Neural cell (in vitro differentiated cells): Measurements from ENCODE around the gene CDH4. TPM values are rescaled to one million over a fixed set of nuclear protein-coding genes. Genes with fewer than 3 reads are reported as not detected.

Experiments used
- H2AFZ ChIP-seq: fragments of 200-600, 300-800 bp; sonication (generic), shearing (Covaris generic); 2 replicates; pipeline ENCODE4 v1.6.0; 2014; ENCODE audit warnings: low read depth, mild to moderate bottlenecking, antibody characterized with exemption, low read length, moderate library complexity
- H3F3A ChIP-seq: fragments of 200-600 bp; shearing (Covaris generic); 2 replicates; pipeline ENCODE4 v1.6.1; 2016; ENCODE audit warnings: mild to moderate bottlenecking, moderate library complexity, mixed read lengths, antibody characterized with exemption, low read length; ENCODE audit not compliant: insufficient read depth, poor library complexity, severe bottlenecking
- H3K27ac ChIP-seq: fragments of 200-600, 300-800 bp; sonication (generic), shearing (Covaris generic); 2 replicates; pipeline ENCODE4 v1.5.1; 2014; ENCODE audit warnings: mild to moderate bottlenecking, low read length, moderate library complexity
- H3K27me3 ChIP-seq: fragments of 300-800, 200-600 bp; sonication (generic), shearing (Covaris generic); 2 replicates; pipeline ENCODE4 v1.6.0; 2014; ENCODE audit warnings: mild to moderate bottlenecking, low read depth, low read length, moderate library complexity; ENCODE audit not compliant: insufficient read depth
- H3K36me3 ChIP-seq: fragments of 300-800, 200-600 bp; sonication (generic), shearing (Covaris generic); 2 replicates; pipeline ENCODE4 v1.5.1; 2014; ENCODE audit warnings: mild to moderate bottlenecking, antibody characterized with exemption, low read length, moderate library complexity; ENCODE audit not compliant: insufficient read depth
- H3K4me2 ChIP-seq: fragments of 300-800, 200-600 bp; sonication (generic), shearing (Covaris generic); 2 replicates; pipeline ENCODE4 v1.6.0; 2014; ENCODE audit warnings: mild to moderate bottlenecking, low read length
- H3K4me3 ChIP-seq: fragments of 300-800, 200-600 bp; sonication (generic), shearing (Covaris generic); 2 replicates; pipeline ENCODE4 v1.5.1; 2014; ENCODE audit warnings: mild to moderate bottlenecking, low read length, moderate library complexity
- H3K79me2 ChIP-seq: fragments of 200-600 bp; shearing (Covaris generic); replicated peaks from 2 replicates; pipeline ENCODE4 v1.6.0; 2014; ENCODE audit warnings: mild to moderate bottlenecking, low read length, moderate library complexity; ENCODE audit not compliant: insufficient read depth
- H3K9ac ChIP-seq: fragments of 300-800, 200-600 bp; sonication (generic), shearing (Covaris generic); 2 replicates; pipeline ENCODE4 v1.6.1; 2016; ENCODE audit warnings: mild to moderate bottlenecking, low read length, mixed read lengths
- H3K9me2 ChIP-seq: fragments of 200-600 bp; shearing (Covaris generic); 2 replicates; pipeline ENCODE4 v1.6.1; 2016; ENCODE audit warnings: mild to moderate bottlenecking, low read length, mixed read lengths; ENCODE audit not compliant: insufficient read depth
- H3K9me3 ChIP-seq: fragments of 200-600, 300-800 bp; sonication (generic), shearing (Covaris generic); 2 replicates; pipeline ENCODE4 v1.6.1; 2016; ENCODE audit warnings: mild to moderate bottlenecking, mixed run types, low read length, moderate library complexity, mixed read lengths
- H4K20me1 ChIP-seq: fragments of 200-600 bp; shearing (Covaris generic); 2 replicates; pipeline ENCODE4 v1.6.1; 2016; ENCODE audit warnings: mild to moderate bottlenecking, mixed run types; ENCODE audit not compliant: insufficient read depth
- EP300 ChIP-seq: fragments of 450-650 bp; conservative IDR thresholded peaks from 2 replicates; pipeline ENCODE4 v1.6.1; 2014; ENCODE audit warnings: antibody characterized with exemption, mild to moderate bottlenecking, moderate library complexity; ENCODE audit not compliant: poor library complexity, severe bottlenecking
- EZH2 ChIP-seq: fragments of 200-600, 300-800 bp; shearing (Covaris generic), sonication (generic); IDR thresholded peaks from 2 replicates; pipeline ENCODE4 v1.6.1; 2014; ENCODE audit warnings: antibody characterized with exemption, low read length, borderline replicate concordance, mild to moderate bottlenecking; ENCODE audit not compliant: insufficient read depth, poor library complexity, severe bottlenecking
- MXI1 ChIP-seq: fragments of 450-650 bp; conservative IDR thresholded peaks from 2 replicates; pipeline ENCODE4 v1.6.1; 2014; ENCODE audit warnings: antibody characterized with exemption, mild to moderate bottlenecking; ENCODE audit not compliant: poor library complexity, severe bottlenecking
- POLR2AphosphoS5 ChIP-seq: IDR thresholded peaks from 2 replicates; pipeline ENCODE4 v1.6.1; 2012
- RAD21 ChIP-seq: fragments of 450-650 bp; conservative IDR thresholded peaks from 2 replicates; pipeline ENCODE4 v1.6.1; 2014; ENCODE audit warnings: antibody characterized with exemption, mild to moderate bottlenecking, moderate library complexity
- SMC3 ChIP-seq: fragments of 450-650 bp; conservative IDR thresholded peaks from 2 replicates; pipeline ENCODE4 v1.6.1; 2014; ENCODE audit warnings: antibody characterized with exemption, mild to moderate bottlenecking, moderate library complexity; ENCODE audit not compliant: poor library complexity
- TAF1 ChIP-seq: IDR thresholded peaks from 2 replicates; pipeline ENCODE4 v1.6.1; 2012; ENCODE audit warnings: low read depth
- polyA plus RNA-seq: library from polyadenylated mRNA; depleted of rRNA; stranded (reverse); fragments of >200 nt; gene quantifications from 2 replicates; pipeline ENCODE4 v1.2.3, GENCODE V29; 2014
- TF ChIP-seq, protein P1 (sequence below): fragments of 450-650 bp; IDR thresholded peaks from 2 replicates; pipeline ENCODE4 v1.5.1; 2014; ENCODE audit warnings: antibody characterized with exemption, mild to moderate bottlenecking, moderate library complexity; ENCODE audit not compliant: poor library complexity, severe bottlenecking
- TF ChIP-seq, protein P2 (sequence below): IDR thresholded peaks from 2 replicates; pipeline ENCODE4 v1.6.1; 2012; ENCODE audit warnings: borderline replicate concordance

CDH4 gene
- polyA plus RNA-seq, 1 donor from 2014 or later, result 24.6 TPM

DNA sequence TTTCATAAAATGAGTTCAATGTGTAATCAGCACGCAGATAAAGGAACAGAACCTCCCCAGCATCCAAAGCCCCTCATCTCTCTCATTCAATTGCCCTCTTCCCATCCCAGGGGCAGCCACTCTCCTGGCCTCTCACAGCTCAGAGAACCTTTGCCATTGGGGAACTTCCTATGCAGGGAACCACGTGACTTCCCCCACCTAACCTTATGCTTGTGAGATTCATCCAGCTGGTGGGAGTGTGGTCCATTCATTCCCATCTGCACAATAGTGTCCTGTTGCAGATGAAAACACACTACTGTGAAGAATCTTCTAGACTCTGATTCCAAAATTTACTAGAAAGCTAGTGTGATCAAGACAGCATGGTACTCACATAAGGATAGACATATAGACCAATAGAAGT lies 299.3 kb downstream of the CDH4 start:
- Histone ChIP-seq H4K20me1 (no peaks in the 10 kb centered on the region), H3K27ac (no peak overlapping the region), H3K27me3 (no peaks in the 10 kb centered on the region), H3K4me2 (no peak overlapping the region), H3K9me3 (peaks cover 3% of the 10 kb centered on the region), H3K9ac (no peak overlapping the region), H3K79me2 (no peaks in the 10 kb centered on the region), H3F3A (no peaks in the 10 kb centered on the region), H3K9me2 (no peaks in the 10 kb centered on the region), H2AFZ (no peak overlapping the region), H3K36me3 (no peaks in the 10 kb centered on the region), H3K4me3 (no peak overlapping the region)
- TF ChIP-seq TAF1 (no peak), RAD21 (no peak), EZH2 (no peak), SMC3 (no peak), MXI1 (no peak), POLR2AphosphoS5 (no peak), EP300 (no peak)
- TF ChIP-seq, protein P1, sequence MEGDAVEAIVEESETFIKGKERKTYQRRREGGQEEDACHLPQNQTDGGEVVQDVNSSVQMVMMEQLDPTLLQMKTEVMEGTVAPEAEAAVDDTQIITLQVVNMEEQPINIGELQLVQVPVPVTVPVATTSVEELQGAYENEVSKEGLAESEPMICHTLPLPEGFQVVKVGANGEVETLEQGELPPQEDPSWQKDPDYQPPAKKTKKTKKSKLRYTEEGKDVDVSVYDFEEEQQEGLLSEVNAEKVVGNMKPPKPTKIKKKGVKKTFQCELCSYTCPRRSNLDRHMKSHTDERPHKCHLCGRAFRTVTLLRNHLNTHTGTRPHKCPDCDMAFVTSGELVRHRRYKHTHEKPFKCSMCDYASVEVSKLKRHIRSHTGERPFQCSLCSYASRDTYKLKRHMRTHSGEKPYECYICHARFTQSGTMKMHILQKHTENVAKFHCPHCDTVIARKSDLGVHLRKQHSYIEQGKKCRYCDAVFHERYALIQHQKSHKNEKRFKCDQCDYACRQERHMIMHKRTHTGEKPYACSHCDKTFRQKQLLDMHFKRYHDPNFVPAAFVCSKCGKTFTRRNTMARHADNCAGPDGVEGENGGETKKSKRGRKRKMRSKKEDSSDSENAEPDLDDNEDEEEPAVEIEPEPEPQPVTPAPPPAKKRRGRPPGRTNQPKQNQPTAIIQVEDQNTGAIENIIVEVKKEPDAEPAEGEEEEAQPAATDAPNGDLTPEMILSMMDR, result no peak

DNA sequence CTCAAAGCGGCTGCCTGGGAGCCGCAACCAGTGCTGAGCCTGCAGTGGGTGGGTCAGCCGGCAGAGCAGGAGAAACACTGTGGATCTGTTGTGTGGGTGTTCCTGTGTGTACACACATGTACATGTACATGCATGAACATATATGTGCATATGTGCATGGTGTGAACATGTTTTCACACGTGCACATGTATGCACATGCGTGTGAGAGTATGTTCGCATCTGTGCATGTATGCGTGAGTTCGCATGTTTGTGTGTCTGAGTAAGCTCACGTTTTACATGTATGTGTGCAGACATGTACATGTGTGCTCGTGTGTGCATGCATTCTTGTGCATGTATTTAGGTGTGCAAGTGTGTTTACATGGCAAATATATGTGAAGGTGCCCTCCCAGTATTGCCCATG lies 302.6 kb downstream of the CDH4 start:
- H4K20me1 ChIP-seq, result no peaks in the 10 kb centered on the region
- TF ChIP-seq, protein P1, result no peak
- TF ChIP-seq, protein P2, sequence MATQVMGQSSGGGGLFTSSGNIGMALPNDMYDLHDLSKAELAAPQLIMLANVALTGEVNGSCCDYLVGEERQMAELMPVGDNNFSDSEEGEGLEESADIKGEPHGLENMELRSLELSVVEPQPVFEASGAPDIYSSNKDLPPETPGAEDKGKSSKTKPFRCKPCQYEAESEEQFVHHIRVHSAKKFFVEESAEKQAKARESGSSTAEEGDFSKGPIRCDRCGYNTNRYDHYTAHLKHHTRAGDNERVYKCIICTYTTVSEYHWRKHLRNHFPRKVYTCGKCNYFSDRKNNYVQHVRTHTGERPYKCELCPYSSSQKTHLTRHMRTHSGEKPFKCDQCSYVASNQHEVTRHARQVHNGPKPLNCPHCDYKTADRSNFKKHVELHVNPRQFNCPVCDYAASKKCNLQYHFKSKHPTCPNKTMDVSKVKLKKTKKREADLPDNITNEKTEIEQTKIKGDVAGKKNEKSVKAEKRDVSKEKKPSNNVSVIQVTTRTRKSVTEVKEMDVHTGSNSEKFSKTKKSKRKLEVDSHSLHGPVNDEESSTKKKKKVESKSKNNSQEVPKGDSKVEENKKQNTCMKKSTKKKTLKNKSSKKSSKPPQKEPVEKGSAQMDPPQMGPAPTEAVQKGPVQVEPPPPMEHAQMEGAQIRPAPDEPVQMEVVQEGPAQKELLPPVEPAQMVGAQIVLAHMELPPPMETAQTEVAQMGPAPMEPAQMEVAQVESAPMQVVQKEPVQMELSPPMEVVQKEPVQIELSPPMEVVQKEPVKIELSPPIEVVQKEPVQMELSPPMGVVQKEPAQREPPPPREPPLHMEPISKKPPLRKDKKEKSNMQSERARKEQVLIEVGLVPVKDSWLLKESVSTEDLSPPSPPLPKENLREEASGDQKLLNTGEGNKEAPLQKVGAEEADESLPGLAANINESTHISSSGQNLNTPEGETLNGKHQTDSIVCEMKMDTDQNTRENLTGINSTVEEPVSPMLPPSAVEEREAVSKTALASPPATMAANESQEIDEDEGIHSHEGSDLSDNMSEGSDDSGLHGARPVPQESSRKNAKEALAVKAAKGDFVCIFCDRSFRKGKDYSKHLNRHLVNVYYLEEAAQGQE, result no peak
- TF ChIP-seq TAF1 (no peak), POLR2AphosphoS5 (no peak), MXI1 (no peak), SMC3 (no peak)
- H3K9me2 ChIP-seq, result no peaks in the 10 kb centered on the region
- no peak overlapping the region for H2AFZ ChIP-seq
- no peaks in the 10 kb centered on the region for H3K36me3 ChIP-seq
- H3K9ac ChIP-seq, result no peak overlapping the region
- no peak overlapping the region for H3K27ac ChIP-seq
- H3K27me3 ChIP-seq, result no peaks in the 10 kb centered on the region
- no peak overlapping the region for H3K4me2 ChIP-seq
- H3K4me3 ChIP-seq, result no peak overlapping the region
- no peaks in the 10 kb centered on the region for H3K79me2 ChIP-seq
- no peaks in the 10 kb centered on the region for H3F3A ChIP-seq
- peaks cover 3% of the 10 kb centered on the region for H3K9me3 ChIP-seq
